Ramos (cell line): ENCODE data around the gene RGMA.

Experiments
- in situ Hi-C: fragments of 300-500 bp; cut with MboI; formaldehyde crosslinking; loops from one replicate; pipeline ENCODE4 v1.14.3; 2022; ENCODE audit warnings: low sequenced_read_pairs; ENCODE audit not compliant: unreplicated experiment

The RGMA gene, protein sequence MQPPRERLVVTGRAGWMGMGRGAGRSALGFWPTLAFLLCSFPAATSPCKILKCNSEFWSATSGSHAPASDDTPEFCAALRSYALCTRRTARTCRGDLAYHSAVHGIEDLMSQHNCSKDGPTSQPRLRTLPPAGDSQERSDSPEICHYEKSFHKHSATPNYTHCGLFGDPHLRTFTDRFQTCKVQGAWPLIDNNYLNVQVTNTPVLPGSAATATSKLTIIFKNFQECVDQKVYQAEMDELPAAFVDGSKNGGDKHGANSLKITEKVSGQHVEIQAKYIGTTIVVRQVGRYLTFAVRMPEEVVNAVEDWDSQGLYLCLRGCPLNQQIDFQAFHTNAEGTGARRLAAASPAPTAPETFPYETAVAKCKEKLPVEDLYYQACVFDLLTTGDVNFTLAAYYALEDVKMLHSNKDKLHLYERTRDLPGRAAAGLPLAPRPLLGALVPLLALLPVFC

GRCh38 chr15:93088981-93089726 lies at the start of gene RGMA:
RGMA (minus strand) TSS chr15:93089211; CDS start chr15:93088932, 279 bp downstream.
- in situ Hi-C loops, result loop anchor here (25.0 kb wide), 1 partner anchor 1023 kb away; no protein-coding TSS in a partner anchor

DNA sequence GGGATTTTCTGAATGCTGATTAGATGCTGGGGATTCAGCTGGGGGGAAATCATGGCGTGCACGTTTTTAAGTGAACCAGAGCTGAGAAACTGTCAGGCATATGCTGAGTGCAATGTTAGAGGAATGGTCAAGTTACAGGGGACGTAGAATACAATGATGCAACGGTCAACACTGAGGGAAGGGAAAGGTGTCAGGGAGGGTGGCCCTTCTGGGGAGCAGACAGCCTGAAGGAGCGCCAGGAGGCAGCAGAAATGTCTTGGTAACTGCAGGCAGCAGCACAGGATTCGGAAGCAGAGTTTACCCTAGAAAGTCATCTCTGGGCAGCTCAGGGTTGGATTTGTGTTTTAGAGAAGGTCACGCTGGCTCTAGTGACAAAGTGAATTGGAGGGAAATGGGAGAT lies 47.6 kb upstream of the RGMA start:
- in situ Hi-C loops, result no loop called here

GRCh38 chr15:93135997-93136397 lies 47.0 kb upstream of the RGMA start:
- in situ Hi-C loops, result no loop called here

DNA sequence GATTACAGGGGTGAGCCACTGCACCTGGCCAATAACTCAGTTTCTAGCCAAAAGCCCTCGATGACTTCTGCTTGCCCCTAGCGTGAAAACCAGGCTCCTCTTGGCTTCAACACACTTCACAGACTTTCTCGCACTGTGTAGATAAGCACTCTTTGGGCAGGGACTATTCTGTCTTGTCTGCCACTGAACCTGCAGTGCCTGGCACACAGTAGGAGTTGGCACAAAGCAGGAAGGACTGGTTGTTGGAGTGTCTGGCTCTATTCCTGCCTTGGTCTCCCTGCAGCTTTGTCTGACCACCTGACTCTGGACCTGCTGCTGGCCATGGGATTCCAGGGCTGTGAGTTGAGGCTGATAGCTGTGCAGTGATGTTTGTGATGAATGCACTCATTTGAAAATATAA lies 46.4 kb upstream of the RGMA start:
- in situ Hi-C loops, result no loop called here

- in situ Hi-C loops, result no loop called here
Measured at GRCh38 chr15:93131485-93132095, 42.6 kb upstream of the RGMA start.

GRCh38 chr15:93129702-93130488 lies 40.9 kb upstream of the RGMA start:
- in situ Hi-C loops, result no loop called here

- in situ Hi-C loops, result no loop called here
Measured at GRCh38 chr15:93127286-93127685, 38.3 kb upstream of the RGMA start.

DNA sequence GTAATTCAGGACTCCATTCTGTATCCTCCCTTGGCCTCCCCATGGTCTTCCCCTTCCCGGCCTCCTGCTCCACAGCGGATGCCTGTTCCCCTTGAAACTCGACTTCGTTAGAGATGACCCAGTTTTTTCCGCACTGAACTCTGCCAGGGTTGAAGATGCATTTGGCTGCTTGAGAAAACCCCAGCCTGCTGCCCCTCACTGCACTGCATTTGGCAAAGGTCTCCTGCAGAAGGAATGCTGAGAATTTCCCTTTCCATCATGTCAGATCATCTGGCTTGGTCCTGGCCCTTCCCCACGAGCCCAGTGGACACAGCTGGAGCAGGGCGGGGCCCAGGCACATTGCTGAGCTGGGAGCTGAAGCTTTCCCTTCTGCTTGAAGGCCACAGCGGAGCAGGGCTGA lies 37.6 kb upstream of the RGMA start:
- in situ Hi-C loops, result no loop called here

DNA sequence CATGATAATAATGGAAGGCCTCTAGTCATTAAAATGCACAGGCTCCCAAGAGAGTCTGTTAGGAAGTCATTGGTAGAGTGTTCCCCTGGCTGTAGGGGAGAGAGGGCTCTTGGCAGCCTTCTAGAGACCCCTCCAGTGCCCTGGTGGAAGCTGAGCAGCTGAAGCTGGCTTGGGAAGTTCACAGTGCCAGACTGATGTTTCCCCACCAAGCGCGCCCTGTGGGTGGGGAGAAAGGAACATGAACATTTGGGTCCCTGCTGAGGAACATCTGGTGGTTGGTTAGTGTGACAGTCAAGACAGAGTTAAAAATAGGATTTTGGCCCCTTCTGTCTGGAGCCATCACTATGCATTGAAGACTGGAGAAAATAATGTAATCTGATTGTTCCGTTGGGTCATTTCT lies 37.1 kb upstream of the RGMA start:
- in situ Hi-C loops, result no loop called here

- in situ Hi-C loops, result no loop called here
Measured at GRCh38 chr15:93124126-93124525, 35.1 kb upstream of the RGMA start.

- in situ Hi-C loops, result no loop called here
Measured at GRCh38 chr15:93121973-93122910, 33.2 kb upstream of the RGMA start.

DNA sequence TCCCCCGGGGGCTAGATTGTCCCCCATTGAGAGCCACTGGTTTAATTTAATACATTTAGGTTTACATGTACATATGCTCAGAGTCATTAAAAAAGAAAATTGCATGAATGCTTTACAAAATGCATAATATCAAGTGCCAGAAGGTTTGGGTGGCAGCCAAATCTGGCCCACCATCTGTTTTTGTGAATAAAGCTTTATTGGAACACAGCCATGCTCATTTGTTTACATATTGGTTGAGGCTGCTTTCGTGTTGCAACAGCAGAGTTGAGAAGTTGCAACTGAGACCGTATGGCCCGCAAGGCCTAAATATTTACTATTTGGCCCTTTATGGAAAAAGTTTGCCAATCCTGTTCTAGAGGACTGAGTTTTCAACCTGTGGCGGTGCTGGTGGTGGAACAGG lies 32.1 kb upstream of the RGMA start:
- in situ Hi-C loops, result no loop called here

DNA sequence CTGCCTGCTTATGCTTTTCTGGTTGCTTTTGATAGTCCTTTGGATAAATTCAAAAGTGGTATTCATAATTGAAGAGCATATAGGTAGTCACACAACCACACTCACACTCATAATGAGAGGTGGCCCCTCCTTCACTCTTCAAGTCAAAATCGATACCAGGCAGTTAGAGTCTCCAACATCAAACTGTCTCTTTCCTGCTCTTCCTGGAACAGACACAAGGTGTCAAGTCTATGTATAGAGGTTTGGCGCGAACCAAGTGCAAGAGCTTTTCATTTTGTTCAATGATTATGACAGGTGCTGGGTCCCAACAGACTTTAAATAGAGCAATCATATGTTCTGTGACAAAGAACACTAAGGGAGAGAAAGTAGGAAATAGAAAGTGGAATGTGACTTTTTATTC lies 29.9 kb upstream of the RGMA start:
- in situ Hi-C loops, result no loop called here

- in situ Hi-C loops, result no loop called here
Measured at GRCh38 chr15:93111451-93111850, 22.4 kb upstream of the RGMA start.

- in situ Hi-C loops, result no loop called here
Measured at GRCh38 chr15:93110502-93111040, 21.6 kb upstream of the RGMA start.

DNA sequence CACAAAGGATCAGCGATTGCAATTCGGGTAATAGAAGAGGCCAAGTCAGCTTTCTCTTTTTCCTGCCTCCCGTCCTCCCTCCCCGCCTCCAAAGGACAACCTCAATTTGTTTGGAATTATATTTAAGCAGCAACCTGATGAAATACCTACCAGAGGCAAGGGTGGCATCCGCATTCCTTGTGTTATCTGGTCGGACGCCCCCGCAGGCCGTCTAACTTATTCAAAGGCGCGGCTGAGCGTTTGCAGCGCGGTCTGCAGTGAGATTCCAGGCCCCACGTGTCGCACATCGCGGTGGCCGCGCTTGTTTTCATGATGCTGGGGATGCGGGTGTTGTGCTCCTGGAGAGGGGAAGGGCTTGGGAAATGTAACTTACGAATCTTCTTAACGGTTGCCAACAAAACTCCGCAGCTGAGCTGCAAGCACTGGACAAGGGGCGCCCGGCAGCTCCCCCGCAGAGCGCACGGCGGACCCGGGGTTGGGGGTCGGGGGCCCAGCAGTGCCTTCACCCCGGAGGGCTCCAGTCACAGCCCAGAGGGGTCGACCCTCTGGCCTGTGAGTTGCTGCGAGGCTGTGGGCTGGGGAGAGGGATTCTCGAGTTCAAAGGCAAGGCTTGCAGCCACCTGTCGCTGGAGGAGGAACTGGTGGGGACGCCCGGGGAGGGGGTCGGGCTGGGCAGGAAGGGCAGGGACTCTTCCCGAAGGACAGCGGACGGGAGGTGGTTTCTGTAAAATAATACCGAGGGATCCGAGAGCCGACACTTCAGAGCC lies 20.5 kb upstream of the RGMA start:
- in situ Hi-C loops, result no loop called here

GRCh38 chr15:93107646-93108045 lies 18.6 kb upstream of the RGMA start:
- in situ Hi-C loops, result no loop called here

- in situ Hi-C loops, result no loop called here
Measured at GRCh38 chr15:93105485-93105884, 16.5 kb upstream of the RGMA start.
